Muscle of back (tissue), 13 donors: Measurements from ENCODE around the gene ZDHHC6. TPM values are rescaled to one million over a fixed set of nuclear protein-coding genes. Genes with fewer than 3 reads are reported as not detected.
"Not testable (repeated sequence)": the region's sequence is repeated elsewhere in the genome, so short reads cannot be mapped to it uniquely, and the experiment has no call there.

ENCODE experiments used
- DNase-seq, 3 donors: peaks; one replicate each; pipeline versions ENCODE4 v3.0.0 to v3.0.0-alpha.2; 2013
- long read RNA-seq, 9 donors: transcript quantifications; one replicate each; lab custom pipeline, GENCODE V29; 2026
- polyA plus RNA-seq, 10 donors: library from polyadenylated mRNA; unstranded; fragments of 120-200 nt; gene quantifications; one replicate each; pipeline ENCODE4 v1.2.1, GENCODE V29; 2013; ENCODE audit not compliant: insufficient read length in 10 of 10

ZDHHC6 gene
- 10 to 100 TPM; 25.7 to 43.4 (median 32.0) TPM for polyA plus RNA-seq
- long read RNA-seq, donor 1, partial matches to known transcripts = 5 of 7 reads
- long read RNA-seq, donor 1, other reads (novel, unspliced or antisense) = 0 of 7 reads
- long read RNA-seq, donor 2, partial matches to known transcripts = 0 of 4 reads
- long read RNA-seq, donor 2, other reads (novel, unspliced or antisense) = 0 of 4 reads
- long read RNA-seq, donor 3 = 0 reads
- long read RNA-seq, donor 4, partial matches to known transcripts = 0 of 3 reads
- long read RNA-seq, donor 4, other reads (novel, unspliced or antisense) = 0 of 3 reads
- long read RNA-seq, donor 5, partial matches to known transcripts = 0 of 1 reads
- long read RNA-seq, donor 5, other reads (novel, unspliced or antisense) = 0 of 1 reads
- long read RNA-seq, donor 6, partial matches to known transcripts = 0 of 2 reads
- long read RNA-seq, donor 6, other reads (novel, unspliced or antisense) = 0 of 2 reads
- long read RNA-seq, donor 7, partial matches to known transcripts = 0 of 6 reads
- long read RNA-seq, donor 7, other reads (novel, unspliced or antisense) = 0 of 6 reads
- long read RNA-seq, donor 8, partial matches to known transcripts = 0 of 3 reads
- long read RNA-seq, donor 8, other reads (novel, unspliced or antisense) = 0 of 3 reads
- long read RNA-seq, donor 9 = 0 reads

DNA sequence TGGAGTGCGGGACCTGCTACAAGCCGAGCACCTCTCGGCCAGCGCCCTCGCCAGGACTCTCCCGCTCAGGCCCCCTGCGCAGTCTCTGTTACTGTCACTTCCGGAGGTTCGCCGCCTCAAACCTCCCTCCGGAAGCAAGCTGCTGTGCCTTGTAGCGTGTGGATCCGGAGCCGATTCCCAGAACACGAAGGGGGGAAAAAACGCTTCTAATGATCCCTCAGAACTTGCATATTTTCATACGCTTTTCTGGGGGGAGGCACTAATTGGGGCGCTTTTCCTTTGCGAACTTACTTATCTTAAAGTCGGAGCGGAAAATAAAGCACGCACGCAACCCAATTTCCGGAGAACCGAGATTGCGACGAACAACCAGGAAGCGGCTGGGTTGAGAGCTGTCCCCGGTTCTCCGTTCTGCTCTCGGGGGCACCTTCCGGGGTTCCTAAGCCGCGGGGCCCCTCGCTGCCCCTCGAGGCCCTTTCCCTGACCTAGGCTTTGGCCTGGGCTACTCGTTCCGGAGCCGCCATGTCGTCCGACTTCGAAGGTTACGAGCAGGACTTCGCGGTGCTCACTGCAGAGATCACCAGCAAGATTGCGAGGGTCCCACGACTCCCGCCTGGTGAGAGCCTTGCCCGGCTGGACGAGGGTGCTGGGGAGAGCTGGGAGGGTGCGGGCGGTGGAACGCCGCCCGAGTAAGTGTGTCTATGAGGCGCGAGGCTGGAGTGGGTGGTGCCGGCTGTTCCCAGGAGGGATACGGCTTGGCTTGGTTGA is at the start of gene ZDHHC6, which contains the start of gene VTI1A:
Gene ZDHHC6, minus strand, starts transcription at position 60 of the 765 bp plus-strand sequence. CDS start 1,478 bp downstream, outside the sequence.
Gene VTI1A, plus strand, starts transcription at position 361 of the 765 bp plus-strand sequence. Its CDS starts 159 bp downstream, at position 520.
- DNase-seq = peak; percentile 84 to 95 (median 89)

GRCh38 chr10:112492736-112493135 is 46.0 kb upstream of the ZDHHC6 start:
- no peak for DNase-seq

DNA sequence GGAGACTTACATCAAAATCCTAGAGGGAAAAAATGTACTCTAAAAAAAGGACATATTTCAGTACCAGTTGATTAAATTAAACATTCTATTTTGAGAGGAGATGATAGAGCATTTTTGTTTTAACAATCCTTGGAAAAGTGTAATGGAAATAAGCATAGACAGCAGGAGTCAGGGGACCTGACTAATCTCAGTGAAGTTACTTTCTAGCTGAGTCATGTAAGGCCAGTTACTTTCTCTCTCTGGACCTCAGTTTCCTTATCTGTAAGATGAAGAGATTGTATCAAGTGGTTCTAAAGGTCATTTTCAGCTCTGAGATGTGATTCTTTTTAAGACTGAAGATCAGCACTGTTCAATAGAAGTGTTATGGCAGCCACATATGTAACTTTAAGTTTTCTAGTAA is 44.4 kb upstream of the ZDHHC6 start:
- peak in 1 of 3 donors; percentile 11 for DNase-seq

- DNase-seq = peak; percentile 23 to 35 (median 30)
Observed at GRCh38 chr10:112490545-112490944, 43.8 kb upstream of the ZDHHC6 start.

DNA sequence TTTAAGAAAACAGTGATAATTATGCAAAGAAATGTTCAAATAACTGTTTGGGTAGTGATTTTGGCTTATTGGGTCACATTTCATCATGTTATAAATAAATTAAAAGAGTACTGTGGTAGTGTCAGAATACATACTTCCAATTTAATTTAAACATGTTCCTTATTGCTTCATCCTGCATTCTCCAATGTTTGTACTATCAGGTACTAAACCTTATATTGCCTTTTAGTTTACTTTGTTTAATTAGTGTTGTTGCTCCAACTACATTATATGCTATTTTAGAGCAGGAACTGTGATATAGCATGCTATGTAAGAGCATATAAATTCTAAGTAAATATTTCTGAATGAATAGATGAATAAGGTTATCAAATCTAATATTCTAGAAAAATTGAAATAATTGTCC is 41.2 kb upstream of the ZDHHC6 start:
- DNase-seq = no peak

GRCh38 chr10:112484399-112484798 is 37.7 kb upstream of the ZDHHC6 start:
- DNase-seq = no peak

DNA sequence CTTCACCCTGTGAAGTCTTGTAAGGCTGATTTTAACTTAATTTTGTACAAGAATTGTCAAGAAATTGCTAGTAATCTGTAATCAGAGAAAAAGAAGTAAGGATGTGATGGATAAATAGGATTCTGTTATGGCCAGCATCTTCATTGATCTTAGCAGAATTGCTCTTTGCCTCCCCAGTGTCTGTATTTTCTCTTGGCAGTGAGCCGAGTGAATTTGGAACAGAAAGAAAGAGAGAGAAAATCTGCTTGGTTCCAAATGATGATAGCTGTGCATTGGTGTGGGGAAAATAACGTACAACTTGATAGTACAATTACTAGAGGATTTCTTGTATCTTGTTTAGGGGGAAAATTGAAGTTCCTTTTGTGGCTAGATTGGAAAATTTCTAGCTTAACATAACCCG is 34.9 kb upstream of the ZDHHC6 start:
- peak in 2 of 3 donors; percentile 16 to 46 for DNase-seq

DNA sequence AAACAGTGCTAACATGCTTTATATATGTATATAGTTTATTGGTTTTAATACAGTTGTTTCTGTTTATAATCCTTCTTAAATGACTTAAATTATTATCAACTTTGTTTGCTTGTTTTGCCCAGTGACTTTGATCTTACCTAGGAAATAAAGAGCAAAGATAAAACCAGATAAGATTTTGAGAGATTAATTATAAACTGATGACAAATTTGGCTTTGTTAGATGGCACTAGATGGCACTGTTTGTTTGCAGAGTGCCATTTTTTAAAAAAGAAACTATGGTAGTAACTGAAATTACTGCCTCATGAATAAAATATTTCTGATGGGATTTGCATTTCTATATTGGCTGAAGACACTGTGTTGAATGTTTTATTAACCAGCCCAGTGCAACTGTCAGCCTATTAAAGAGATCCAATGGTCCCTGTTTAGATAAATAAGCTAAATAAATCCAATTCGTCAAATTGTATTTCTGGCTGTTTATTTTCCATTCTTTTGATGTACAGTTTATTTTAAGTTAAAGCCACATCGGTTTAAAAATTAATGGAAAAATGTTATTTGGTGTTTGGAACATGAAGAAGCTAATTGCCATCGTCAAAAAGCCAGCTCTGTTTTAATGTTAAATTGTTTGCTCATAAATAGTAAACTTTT is 29.0 kb upstream of the ZDHHC6 start:
- DNase-seq = peak in 2 of 3 donors; percentile 7 to 38

DNA sequence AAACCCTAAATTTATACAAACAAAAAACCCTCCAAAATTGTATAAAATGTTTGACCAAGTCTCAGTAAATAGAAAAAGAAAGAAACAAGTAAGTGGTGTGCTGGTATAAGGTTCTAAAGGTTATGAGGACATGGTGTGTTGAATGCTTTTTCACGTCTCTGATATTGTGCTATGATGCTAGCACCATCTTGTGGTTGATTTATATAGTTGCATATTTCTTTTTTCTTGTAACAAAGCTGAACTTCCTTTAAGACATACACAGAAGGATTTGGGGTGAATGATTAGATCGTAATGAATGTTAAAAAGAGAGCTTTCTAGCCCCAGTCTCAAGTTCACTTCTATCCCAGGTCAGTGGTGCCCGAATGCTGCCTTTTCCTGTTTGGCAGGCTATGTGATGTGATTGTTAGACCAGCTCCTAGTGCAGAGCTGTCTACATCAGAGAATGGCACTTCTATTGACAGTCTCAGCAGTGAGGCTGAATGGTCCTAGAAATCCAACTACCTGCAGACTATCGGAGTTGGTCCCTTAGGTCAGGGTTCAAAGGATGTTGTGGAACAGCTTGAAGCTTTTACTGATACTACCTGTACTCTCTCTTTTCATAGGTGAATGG is 25.3 kb upstream of the ZDHHC6 start:
- peak; percentile 26 to 55 (median 30) for DNase-seq

DNA sequence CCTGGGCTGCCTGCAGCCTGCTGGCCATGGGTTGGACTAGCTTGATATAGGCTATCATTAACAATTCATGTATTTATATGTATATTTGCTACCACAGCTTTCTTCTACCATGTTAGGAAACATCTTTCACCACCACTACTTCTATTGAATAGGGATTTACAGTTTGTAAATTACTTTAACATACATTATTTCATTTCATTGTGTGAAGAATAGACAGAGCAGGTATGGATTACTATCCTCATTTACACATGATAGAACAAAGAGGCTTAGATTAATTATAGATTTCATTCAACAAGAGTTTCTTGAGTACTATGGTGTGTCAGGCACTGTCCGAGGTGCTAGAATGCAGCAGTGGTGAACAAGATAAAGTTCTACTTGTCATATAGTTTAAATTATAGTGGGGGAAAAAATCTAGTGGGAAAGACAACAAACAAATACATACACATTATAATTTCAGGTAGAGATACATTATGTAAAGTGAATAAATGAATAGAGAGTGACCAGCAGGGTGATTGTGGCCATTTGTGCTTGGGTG is 20.9 kb upstream of the ZDHHC6 start:
- no peak for DNase-seq

GRCh38 chr10:112466802-112467201 is 20.1 kb upstream of the ZDHHC6 start:
- DNase-seq = no peak

DNA sequence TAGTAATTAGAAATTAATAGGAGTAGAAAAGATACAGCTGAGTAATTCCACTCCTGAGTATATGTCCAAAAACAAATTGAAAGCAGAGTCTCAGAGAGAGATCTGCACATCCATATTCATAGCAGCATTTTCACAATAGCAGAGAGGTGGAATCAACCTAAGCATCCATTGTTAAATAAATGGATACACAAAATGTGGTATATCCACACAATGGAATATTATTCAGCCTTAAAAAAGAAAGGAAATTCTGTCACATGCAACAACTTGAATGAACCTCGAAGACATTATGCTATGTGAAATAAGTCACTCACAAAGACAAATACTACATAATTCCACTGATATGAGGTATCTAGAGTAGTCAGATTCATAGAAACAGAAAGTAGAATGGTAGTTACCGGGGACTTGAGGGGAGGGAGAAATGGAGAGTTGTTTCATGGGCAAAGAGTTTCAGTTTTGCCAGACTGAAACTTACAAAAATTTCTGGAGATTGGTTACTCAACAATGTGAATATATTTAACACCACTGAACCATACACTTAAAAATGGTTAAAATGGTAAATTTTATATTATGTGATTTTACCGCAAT is 18.7 kb upstream of the ZDHHC6 start:
- no peak for DNase-seq

GRCh38 chr10:112464074-112464473 is 17.4 kb upstream of the ZDHHC6 start:
- DNase-seq = not testable (repeated sequence)

- peak in 1 of 3 donors; percentile 64 for DNase-seq
Observed at GRCh38 chr10:112461029-112461887, 14.5 kb upstream of the ZDHHC6 start.

GRCh38 chr10:112460366-112460765 is 13.7 kb upstream of the ZDHHC6 start:
- no peak for DNase-seq

- DNase-seq = no peak
Observed at GRCh38 chr10:112456533-112456932, 9.8 kb upstream of the ZDHHC6 start.

DNA sequence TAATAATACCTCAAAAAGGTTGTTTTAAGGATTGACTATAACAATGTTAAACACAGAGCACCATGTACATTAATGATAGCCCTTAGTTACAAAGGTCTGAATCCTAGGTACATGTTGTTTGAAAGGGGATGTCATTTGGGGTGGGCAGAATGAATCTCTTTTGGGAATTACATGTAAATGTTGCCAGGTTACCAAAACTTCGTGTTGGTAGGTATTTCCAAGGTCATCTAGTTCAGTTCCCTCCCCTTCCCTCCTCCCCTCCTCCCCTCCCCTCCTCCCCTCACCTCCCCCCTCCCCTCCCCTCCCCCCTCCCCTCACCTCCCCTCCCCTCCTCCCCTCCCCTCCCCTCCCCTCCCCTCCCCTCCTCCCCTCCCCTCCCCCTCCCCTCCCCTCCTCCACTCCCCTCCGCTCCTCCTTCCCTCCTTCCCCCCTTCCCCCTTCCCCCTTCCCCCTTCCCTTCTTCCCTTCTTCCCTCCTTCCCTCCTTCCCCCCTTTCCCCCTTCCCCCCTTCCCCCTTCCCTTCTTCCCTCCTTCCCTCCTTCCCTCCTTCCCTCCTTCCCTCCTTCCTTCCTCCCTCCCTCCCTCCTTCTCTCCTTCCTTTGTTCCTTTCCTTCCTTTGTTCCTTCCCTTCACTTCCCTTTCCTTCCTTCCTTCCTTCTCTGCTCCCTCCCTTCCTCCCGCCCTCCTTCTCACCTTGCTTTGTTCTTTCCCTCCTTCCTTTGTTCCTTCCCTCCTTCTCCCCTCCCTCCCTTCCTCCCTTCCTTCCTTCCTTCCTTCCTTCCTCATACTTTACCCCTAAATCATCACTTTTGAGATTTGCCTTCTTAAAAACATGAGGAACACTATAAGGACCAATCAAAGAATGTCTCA is 8.4 kb upstream of the ZDHHC6 start:
- no peak for DNase-seq

- no peak for DNase-seq
Observed at GRCh38 chr10:112448888-112449287, 2.2 kb upstream of the ZDHHC6 start.

DNA sequence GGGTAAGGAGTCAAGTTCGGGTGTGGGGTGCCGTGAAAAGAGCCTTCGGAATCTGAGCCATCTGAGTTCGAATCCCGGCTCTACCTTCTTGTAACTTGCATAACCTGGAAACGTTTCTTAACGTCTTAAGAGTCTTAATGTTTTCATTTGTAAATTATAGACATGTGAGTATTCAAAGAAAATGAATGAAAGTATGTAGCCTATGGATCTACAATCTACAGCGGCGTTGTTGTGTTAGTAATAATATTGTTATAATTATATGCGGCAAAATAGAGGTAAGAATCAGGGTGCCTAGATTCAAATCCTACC is 860 bp upstream of the ZDHHC6 start:
- DNase-seq = no peak
